HG03280 (cell line): ENCODE measurements around the gene GABPB1.
"Not testable (repeated sequence)": the region's sequence is repeated elsewhere in the genome, so short reads cannot be mapped to it uniquely, and the experiment has no call there.

ENCODE experiments used
- ATAC-seq: cut with Tn5 transposase; IDR thresholded peaks from one replicate; pipeline ENCODE4 v1.9.1; 2021; ENCODE audit warnings: mild to moderate bottlenecking, moderate library complexity; ENCODE audit not compliant: unreplicated experiment

Gene GABPB1

DNA sequence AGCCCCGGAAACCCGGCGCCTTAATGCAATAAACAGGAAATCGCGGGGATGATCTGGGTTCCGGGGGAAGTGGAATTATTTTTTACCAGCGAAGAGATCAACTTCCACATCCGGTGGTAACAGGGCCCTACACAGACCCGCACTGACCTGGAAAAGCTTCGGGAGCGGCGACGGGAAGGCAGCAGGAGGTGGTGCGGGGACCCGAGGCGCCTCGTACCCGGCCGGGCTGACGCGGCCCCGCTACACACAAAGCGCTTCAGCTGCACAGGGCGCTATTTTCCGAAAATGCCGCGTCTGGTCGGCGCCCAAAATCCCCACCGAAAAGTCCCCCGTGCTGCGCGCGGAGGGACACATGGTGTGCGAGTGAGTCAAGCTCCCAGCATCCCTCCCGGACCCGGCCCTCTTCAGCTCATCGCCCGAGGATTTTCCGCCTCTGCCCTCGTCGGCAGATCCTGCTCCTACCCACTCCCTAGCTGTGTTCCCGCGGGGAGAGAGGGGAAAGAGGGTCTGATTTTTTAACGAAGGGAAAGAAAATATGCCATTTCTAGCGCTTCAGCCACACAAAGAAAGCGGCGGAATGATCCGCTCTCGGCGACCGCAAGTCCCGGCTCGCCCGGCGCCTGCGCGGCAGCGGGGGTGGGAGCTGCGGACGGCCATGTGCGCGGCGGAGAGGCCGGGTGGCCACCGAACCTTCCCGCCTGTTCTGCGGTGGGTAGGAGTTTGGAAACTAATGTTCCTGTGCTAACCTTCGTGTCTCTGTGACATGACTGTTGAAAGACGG is at the start of gene GABPB1:
Gene GABPB1 (minus strand): TSS at position 361 of the 781 bp plus-strand sequence. CDS start 45,400 bp downstream, outside the sequence.
- ATAC-seq, result peak; percentile 45

DNA sequence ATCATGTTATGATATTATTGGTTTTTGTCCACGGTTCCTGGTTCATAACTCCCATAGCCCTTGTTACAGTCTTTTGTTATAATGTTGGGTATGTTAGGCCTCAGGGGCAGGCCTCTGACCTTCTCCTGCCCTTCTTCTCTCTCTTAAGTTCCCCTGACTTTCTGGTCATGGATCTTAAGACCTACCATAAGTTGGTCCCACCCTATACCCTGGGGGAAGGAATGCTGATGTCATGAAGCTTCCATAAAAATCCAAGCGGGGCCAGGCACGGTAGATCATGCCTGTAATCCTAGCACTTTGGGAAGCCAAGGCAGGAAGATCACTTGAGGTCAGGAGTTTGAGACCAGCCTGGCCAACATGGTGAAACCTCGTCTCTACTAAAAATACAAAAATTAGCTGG is 36.6 kb upstream of the GABPB1 start:
- ATAC-seq, result not testable (repeated sequence)

DNA sequence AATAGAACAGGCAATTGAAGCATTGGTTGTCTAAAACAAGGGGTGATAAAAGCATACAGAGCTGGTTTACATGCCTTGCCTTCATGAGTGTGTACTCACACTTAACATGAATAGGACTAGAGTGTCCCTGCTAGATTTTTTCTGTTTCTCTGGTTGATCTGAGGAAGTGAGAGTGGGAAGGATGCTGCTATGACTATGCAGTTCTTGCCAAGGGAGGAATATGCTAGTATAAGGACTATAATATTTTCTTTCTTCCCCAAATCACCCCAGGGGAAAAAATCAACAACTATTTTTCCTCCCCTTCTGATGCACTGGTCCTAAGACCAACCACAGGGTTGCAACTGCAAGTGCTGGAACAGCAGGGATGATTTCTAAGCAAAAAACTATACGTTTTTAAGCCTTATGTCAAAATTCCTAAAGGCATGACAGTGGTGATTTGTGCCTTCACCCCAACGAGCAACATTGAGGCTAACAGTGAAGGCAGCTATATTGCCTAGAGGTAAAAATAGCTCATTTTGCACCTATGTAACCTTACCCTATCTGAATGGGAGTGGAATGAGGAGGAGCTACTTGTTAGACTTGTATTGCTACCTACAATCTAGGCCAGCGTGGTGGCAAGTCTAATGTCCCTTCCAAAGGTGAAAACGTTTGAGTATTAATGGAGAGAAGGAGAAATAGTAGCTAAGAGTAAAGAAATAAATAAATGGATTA is 35.7 kb upstream of the GABPB1 start:
- peak; percentile 65 for ATAC-seq

DNA sequence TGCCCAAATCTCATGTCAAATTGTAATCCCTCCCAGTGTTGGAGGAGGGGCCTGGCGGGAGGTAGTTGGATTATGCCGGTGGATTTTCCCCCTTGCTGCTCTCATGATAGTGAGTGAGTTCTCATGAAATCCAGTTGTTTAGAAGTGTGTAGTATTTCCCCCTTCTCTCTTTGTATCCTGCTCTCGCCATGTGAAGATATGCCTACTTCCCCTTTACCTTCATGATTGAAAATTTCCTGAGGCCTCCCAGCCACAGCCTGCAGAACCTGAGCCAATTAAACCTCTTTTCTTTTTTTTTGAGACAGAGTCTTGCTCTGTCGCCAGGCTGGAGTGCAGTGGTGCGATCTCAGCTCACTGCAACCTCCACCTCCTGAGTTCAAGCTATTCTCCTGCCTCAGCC is 27.4 kb upstream of the GABPB1 start:
- not testable (repeated sequence) for ATAC-seq

DNA sequence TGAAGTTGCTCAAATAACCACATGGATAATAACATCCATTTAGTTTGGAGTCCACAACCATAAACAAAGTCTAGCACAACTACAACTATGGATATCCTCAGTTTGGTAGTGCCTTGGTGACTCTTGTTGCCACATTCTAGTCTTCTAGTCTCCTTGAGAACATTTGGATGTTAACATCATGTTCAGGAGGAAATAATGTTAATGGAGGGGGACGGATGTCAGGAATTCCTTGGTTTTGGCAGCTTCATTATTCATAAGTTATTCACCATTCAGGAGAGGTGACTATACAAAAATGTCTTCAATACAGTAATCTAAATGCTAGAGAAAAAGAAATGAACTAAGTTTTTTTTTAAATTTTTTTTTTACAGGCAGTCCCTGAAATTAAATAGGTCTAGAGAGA is 26.4 kb upstream of the GABPB1 start:
- no peak for ATAC-seq

DNA sequence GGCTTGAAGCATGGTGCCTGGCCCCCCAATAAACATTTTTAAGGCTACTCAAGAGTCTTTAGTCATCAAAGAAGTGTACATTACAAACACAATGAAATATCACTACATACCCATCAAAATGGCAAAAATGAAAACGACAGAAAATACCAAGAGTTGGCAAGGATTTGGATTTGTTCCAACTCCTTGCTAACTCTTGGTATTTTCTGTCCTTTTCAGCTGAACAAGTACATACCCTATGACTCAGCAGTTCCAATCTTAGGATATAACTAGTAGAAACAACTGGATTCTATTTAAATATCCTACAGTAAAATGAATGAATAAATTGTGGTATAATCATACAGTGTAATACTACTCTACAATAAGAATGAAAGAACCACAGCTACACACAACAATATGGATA is 25.1 kb upstream of the GABPB1 start:
- no peak for ATAC-seq

DNA sequence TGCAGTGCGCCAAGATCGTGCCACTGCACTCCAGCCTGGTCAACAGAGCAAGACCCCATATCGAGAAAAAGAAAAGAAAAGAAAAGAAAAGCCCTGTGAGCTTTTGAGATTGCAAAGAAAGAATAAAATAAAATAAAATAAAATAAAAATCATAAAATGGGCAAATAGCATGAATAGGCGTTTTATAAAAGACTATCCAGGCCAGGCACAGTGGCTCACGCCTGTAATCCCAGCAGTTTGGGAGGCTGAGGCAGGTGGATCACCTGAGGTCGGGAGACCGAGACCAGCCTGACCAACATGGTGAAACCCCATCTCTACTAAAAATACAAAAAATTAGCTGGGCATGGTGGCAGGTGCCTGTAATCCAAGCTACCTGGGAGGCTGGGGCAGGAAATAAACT is 24.4 kb upstream of the GABPB1 start:
- not testable (repeated sequence) for ATAC-seq

DNA sequence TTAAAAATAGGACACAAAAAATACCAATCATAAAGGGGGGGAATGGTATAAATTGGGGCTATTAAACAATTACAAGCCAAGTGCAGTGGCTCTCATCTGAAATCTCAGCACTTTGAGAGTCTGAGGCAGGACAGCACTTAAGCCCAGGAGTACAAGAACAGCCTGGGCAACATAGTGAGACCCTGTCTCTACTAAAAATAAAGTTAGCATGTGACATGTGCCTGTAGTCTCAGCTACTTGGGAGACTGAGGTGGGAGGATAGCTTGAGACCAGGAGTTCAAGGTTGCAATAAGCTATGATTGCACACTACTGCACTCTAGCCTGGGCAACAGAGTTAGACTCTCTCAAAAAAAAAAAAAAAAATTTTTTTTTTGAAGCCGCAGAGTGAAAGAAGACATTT is 23.8 kb upstream of the GABPB1 start:
- ATAC-seq, result no peak

DNA sequence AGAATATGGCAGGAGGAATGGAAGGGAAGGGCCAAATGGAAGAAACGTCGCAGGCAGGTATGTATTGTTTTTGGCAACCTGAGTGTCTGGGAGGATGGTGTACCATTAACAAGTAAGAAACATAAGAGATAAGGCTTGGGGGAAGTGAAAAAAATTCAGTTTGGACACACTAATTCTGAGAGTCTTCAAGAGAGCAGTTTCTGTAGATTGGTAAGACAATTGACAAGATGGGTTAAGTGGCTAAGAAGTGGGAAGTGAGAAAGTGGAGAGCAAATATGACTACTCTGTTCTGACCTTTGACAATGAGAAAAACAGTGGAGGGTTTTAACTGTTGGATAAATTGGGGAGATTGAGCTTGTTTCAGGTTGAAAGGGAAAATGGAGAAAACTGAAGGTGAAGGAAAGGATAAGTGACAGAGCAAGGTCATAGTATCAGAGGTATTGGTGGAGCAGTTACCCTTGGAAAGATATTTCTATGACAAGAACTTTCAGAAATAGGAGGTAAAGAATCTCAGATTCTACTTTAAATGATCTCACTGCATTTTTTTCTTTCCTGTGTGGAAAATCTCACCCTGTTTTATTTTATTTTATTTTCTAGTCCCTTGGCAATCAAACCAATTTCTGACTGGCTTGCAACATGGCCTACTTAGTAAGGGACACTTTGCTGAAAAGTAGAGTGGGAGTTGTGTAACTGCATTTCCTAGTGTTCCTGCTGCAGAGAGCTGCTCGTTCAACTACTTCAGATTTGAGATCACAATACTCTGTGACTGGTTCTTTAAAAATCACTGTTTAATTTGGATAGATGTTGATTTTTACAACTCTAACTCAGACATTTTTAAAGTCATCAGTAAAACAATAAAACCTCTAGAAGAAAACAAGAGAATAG is 23.1 kb upstream of the GABPB1 start:
- peak; percentile 93 for ATAC-seq

DNA sequence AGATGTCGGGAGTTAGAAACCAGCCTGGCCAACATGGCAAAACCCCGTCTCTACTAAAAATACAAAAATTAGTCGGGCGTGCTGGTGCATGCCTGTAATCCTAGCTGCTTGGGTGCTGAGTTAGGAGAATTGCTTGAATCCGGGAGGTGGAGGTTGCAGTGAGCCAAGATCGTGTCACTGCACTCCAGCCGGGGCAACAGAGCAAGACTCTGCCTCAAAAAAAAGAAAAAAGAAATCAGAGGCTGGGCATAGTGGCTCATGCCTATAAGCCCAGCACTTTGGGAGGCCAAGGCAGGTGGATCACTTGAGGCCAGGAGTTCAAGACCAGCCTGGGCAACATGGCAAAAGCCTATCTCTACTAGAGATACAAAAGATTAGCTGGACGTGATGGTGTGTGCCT is 14.6 kb upstream of the GABPB1 start:
- not testable (repeated sequence) for ATAC-seq

DNA sequence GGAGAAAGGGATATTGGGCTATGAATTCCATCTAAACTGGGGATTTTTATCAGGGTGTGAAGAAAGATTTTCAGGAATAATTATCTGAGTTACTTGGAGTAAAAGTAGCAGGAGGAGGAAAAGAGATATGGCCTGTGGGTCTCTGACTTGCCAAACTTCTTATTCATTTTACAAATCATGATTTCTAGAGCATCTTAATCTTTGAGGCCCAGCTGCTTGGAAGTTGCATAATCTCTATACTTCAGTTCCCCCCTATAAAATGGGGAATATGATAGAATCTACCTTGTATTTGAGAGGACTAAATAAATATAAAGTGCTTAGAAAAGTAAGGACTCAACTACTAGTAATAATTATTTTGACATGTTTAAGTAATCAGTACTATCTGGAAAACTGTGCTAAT is 11.0 kb upstream of the GABPB1 start:
- ATAC-seq, result no peak

DNA sequence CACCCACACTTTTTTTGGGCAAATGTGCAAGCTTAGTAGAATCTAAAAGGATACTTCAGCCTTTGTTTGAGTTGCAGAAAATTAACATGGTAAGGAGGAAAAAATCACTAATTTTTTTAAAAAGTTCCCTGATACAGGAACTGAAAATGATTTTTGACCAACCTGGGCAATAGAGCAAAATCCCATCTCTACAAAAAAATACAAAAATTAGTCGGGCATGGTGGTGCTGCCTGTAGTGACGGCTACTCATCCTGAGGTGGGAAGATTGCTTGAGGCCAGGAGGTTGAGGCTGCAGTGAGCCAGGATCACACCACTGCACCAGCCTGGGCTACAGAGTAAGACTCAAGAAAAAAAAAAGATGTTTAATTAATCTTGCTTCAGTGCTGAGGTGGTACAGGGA is 10.6 kb upstream of the GABPB1 start:
- ATAC-seq, result no peak

DNA sequence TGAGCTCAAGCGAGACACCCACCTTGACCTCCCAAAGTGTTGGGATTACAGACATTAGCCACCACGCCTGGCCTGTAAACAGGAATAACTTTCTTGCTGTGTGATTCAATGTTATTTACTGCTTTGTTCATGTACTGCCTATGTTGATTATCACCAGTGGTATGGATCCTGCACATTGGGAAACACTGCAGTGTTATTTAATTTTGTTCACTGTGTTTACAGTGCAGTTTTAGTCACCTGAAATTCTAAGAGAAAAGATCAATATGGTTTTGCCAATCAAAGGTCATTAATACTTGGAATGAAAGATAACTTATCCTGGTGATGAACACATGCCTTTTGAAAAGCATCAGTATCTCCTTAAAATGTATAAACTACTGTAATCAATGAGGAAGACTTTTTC is 8.6 kb upstream of the GABPB1 start:
- no peak for ATAC-seq

DNA sequence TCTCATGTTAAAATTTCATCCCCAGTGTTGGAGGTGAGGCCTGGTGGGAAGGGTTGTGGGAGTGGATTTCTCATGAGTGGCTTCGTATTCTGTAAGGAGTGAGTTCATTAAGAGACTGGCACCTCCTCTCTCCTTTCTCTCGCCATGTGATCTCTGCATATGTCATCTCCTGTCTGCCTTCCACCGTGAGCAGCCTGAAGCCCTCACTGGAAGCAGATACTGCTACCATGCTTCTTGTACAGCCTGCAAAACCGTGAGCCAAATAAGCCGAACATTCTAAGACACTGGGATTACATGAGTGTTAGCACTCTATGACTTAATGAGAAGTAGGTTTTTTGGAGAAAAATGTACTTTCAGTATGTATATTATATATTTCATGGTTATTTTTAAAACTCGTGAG is 6.8 kb upstream of the GABPB1 start:
- no peak for ATAC-seq

DNA sequence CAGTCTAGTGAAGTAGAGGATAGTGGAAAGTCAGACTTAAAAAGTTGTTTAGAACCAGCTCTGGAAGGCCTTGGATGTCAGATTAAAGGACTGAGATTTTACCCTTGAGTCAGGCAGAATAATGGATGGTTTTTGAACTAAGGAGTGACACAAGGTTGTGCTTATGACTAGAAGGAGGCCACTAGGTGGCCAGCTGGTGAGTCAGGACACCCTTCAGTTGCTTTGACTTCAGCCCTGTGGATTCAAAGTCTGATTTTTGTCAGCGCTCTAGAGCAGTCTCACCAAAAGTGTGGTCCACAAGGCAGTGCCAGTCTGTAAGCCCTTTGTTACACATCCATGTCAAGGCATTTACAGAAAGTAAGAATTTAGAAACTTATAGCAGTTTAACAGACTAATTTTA is 3.8 kb upstream of the GABPB1 start:
- ATAC-seq, result no peak

DNA sequence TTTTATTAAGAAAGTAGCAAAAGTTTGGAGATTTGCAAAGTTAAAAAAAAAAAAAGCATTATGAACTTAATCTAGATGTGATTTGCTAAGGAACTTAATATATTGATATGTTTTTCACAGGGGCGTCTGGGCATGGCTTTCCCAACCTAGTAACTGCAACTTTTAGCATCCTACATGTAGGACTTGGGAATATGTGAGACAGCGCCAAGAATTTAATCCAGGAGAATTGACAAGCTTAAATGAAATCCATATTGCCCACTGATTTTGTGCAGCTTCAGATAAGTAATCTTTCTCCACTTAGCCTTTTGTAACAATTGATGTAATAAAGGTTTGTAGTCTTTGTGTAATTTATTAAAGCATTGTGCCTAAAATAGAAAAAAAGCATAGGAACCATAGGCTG is 982 bp upstream of the GABPB1 start:
- no peak for ATAC-seq

DNA sequence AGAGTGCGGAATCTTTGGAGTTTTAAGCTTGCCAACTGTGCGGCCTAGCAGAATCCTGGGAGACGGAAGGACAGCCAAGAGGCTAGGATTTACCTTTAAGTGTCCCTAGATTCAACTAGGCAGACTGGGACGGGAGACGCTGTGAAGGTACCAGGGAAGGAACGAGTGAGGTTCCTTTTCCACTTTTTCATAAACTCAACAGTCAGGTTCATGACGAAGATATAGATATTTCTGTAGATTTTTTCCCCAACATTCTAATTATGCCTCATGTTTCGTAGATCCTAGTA is 564 bp upstream of the GABPB1 start:
- ATAC-seq, result peak; percentile 0

DNA sequence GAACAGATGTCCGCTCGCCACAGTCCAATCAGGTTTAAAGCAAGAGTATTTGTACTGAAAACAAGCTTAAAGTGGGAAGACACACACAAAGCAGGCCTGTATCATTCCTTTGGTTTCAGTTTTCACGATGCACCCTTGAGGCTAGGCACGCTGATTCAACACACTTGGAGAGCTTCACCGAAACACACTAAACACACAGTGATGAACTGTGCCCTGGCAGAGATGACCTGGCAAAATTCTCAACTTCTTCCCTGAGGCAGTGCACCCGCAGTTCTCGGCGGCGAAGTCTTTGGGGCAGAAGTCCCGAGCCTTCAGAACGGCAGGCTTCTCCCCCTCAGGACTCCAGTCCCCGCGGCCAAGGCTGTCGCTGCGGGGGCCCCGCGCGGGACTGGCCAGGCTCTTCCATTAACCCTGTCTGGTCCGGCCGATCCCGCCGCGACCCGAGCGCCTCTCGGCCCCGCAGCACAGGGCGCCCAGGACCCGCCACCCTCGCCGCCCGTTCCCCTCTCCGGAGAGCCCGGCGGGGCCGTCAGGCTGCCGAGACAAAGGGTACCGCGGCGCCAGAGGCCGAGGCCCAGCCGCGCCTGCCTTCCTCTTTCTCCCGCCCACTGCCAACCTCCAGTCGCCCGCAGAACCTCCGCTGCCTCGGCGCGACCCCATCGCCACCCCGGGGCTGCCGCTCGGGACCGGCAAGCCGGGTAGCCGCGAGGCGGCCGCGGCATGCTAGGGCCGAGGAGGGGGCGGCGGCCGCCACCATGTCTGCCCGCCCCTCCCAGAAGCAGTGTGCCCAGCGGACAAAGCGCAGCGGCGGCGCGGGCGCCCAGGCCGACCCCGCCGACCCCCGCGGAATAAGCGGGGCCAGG is 792 bp downstream of the GABPB1 start:
- ATAC-seq, result peak; percentile 28

DNA sequence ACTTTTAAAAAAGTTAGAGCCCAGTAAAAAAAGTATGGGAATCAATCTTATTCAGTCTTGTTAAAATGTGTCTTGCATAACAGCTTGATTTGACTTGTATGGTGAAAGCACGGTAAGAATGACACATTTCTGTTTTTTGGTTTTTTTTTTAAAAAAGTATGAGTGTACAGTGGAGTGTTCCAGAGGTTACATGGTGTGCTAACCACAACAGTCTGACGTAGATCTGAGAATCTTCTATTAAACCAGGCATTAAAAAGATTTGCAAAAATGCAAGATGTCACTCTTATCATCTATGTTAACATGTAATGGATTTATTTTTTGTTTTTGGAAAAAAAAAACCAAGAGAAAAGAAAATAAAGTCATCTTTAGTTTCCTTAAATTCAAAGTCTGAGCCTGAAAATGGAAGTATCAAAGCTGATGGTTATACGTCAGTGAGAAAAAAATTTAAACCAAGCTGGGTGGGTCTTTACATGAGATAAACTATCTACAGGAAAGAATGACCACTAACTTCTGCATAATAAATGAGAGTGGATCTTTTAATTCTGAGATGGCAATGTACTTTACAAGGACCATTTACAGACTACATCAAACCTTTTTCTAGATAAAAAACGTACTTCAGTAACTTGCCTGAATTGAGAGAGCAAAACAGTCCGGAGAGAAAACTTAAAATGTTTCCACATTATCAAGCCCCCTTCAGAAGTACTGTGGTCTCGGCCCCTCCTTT is 1.6 kb downstream of the GABPB1 start:
- peak; percentile 23 for ATAC-seq

DNA sequence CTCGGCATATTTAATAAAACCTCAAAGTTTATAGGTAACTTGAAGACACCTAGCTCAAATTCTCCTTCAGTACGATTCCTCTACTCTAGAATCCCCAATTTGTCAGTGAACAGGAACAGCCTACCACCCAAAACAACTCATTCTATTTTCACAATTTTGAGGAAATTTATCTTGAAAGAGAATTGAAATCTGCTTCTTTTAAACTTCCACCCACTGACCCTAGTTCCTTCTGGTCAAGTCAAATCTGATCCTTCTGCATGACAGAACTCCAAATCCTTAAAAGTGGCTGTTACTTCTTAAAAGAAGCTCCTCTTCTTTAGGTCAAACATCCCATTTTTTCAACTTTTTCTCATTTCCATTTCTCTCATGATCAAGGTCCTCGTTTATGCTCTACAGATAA is 4.4 kb downstream of the GABPB1 start:
- no peak for ATAC-seq
